ENCODE measurements around the gene SFXN5. TPM values are rescaled to one million over a fixed set of nuclear protein-coding genes. Genes with fewer than 3 reads are reported as not detected.

SFXN5 gene
- total RNA-seq, 1 experiment from 2014 or later = 11.3 TPM

- CTCF ChIA-PET = no interaction called here
- no TSS peak for BruUV-seq (replicated peaks)
- no peak overlapping the region for H3K4me3 Mint-ChIP-seq (ENCODE audit: low read depth, unreplicated experiment)
These were observed 118.6 kb downstream of the SFXN5 start for GRCh38 chr2:72952961-72953360.

DNA sequence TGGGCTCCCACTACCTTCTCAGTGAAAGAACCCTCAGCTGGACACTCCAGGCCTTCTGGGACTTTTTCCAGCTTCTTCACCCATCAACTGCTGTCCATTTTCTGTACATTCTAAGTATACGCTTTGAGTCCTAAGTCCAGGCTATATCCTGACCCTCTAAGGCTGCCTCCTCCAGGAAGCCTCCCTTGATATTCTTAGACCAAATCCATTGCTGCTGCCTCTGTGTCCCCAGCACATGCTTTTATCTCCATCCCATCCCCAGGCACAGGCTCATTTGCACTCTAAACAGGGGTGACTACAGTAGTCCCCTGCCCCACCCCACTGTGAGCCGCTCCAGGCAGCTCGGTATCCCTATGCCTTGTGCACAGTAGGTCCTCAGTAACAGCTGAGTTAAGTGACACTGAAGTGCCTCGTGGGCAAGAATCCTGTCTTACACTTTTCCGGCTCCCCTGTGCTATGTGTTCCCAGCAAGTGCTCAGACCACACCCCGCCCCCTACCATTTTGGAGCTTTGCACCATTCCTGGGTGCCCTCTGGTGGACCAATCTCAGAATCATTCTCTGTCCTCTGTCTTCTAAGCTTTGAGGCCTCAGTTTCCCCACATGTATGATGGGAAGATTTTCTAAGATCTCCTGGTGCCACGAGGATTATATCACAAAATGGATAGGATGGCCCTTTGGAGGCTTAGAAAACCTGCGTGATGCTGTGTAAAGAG lies 119.2 kb downstream of the SFXN5 start:
- Mint-ChIP-seq H3K36me3 (ENCODE audit: insufficient read depth, unreplicated experiment) (no peaks in the 10 kb centered on the region), H3K4me3 (ENCODE audit: low read depth, unreplicated experiment) (no peak overlapping the region), H3K27ac (ENCODE audit: unreplicated experiment) (no peak overlapping the region), H3K27me3 (ENCODE audit: unreplicated experiment) (no peaks in the 10 kb centered on the region), H3K4me1 (ENCODE audit: low read depth, unreplicated experiment) (no peaks in the 10 kb centered on the region), H3K9me3 (ENCODE audit: low read depth, unreplicated experiment) (no peaks in the 10 kb centered on the region)
- CTCF ChIA-PET = interaction anchor here (1.2 to 1.6 kb wide), 2 partner anchors 22 to 59 kb away, joined by 4 to 6 read pairs; no protein-coding TSS in a partner anchor
- no peak for TF ChIP-seq CTCF (IDR thresholded peaks at IDR 0.05; ENCODE audit: unreplicated experiment)
- DNase-seq = no peak
- no TSS peak for BruUV-seq (replicated peaks)
- intact Hi-C loops (cut with micrococcal nuclease; ENCODE audit: unreplicated experiment) = no loop called here

More at GRCh38 chr2:72952961-72953360, 118.6 kb downstream of the SFXN5 start:
- Mint-ChIP-seq H3K36me3 (ENCODE audit: insufficient read depth, unreplicated experiment) (no peaks in the 10 kb centered on the region), H3K4me1 (ENCODE audit: low read depth, unreplicated experiment) (no peaks in the 10 kb centered on the region), H3K27me3 (ENCODE audit: unreplicated experiment) (no peaks in the 10 kb centered on the region), H3K9me3 (ENCODE audit: low read depth, unreplicated experiment) (no peaks in the 10 kb centered on the region), H3K27ac (ENCODE audit: unreplicated experiment) (no peak overlapping the region)
- no peak for DNase-seq
- TF ChIP-seq CTCF (IDR thresholded peaks at IDR 0.05; ENCODE audit: unreplicated experiment) = no peak
- intact Hi-C loops (cut with micrococcal nuclease; ENCODE audit: unreplicated experiment) = no loop called here

- intact Hi-C loops (cut with micrococcal nuclease; ENCODE audit: unreplicated experiment) = no loop called here
- Mint-ChIP-seq H3K27me3 (ENCODE audit: unreplicated experiment) (no peaks in the 10 kb centered on the region), H3K9me3 (ENCODE audit: low read depth, unreplicated experiment) (no peaks in the 10 kb centered on the region), H3K27ac (ENCODE audit: unreplicated experiment) (no peak overlapping the region), H3K36me3 (ENCODE audit: insufficient read depth, unreplicated experiment) (no peaks in the 10 kb centered on the region), H3K4me1 (ENCODE audit: low read depth, unreplicated experiment) (no peaks in the 10 kb centered on the region), H3K4me3 (ENCODE audit: low read depth, unreplicated experiment) (no peak overlapping the region)
- no peak for DNase-seq
- CTCF ChIA-PET = interaction anchor here (1.2 to 1.6 kb wide), 2 partner anchors 22 to 58 kb away, joined by 4 to 6 read pairs; no protein-coding TSS in a partner anchor
- TF ChIP-seq CTCF (IDR thresholded peaks at IDR 0.05; ENCODE audit: unreplicated experiment) = no peak
- BruUV-seq (replicated peaks) = no TSS peak
These were observed 120.0 kb downstream of the SFXN5 start for GRCh38 chr2:72951303-72952095.

DNA sequence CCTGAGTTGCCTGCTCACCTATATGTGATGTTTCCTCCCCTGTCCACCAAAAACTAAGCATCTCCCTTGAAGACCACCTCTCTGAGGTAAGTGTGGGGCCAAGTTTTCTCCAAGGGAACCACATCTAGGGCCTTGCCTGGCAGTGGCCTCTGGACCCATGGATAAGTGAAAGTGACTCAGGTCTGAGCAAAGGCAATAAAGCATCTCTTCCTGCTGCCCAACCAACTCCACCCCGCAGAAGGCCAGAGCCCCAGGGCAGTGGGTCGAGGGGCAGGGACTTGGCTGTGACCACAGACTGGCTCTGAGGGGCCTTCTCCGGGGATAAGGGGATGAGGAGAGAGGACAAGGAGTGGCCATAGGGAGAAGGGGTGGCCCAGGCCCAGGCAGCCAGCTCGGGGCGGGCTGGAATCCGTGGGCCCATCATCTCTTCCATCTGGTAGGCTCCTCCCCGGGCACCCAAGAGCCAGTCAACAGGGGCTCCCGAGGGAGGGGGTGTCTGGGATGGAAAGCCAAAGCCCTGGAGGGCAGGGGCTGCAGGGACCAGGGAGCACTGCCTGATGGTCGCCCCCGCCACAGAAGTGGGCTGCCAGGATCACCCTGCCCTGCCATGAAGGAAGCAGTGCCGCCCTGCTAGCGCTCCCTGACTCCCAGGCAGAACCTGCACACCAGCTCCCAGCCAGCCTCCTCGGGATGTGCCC lies 120.8 kb downstream of the SFXN5 start:
- Mint-ChIP-seq H3K27me3 (ENCODE audit: unreplicated experiment) (no peaks in the 10 kb centered on the region), H3K4me1 (ENCODE audit: low read depth, unreplicated experiment) (no peaks in the 10 kb centered on the region), H3K4me3 (ENCODE audit: low read depth, unreplicated experiment) (no peak overlapping the region), H3K27ac (ENCODE audit: unreplicated experiment) (no peak overlapping the region), H3K9me3 (ENCODE audit: low read depth, unreplicated experiment) (no peaks in the 10 kb centered on the region), H3K36me3 (ENCODE audit: insufficient read depth, unreplicated experiment) (no peaks in the 10 kb centered on the region)
- CTCF ChIA-PET = interaction anchor here (0.5 to 1.6 kb wide), 2 partner anchors 23 to 54 kb away, joined by 4 to 6 read pairs; no protein-coding TSS in a partner anchor
- DNase-seq = no peak
- TF ChIP-seq CTCF (IDR thresholded peaks at IDR 0.05; ENCODE audit: unreplicated experiment) = no peak
- BruUV-seq (replicated peaks) = no TSS peak
- intact Hi-C loops (cut with micrococcal nuclease; ENCODE audit: unreplicated experiment) = no loop called here
